HepG2 (cell line): ENCODE measurements around the gene CHN2. TPM values are rescaled to one million over a fixed set of nuclear protein-coding genes. Genes with fewer than 3 reads are reported as not detected.

ENCODE experiments used
- BORCS8-MEF2B ChIP-seq: sonication (generic); formaldehyde crosslinking; IDR thresholded peaks from 2 replicates; pipeline ENCODE4 v1.8.0; 2022; ENCODE audit warnings: mild to moderate bottlenecking, missing genetic modification reagents
- CEBPG ChIP-seq: IDR thresholded peaks from 2 replicates; pipeline ENCODE4 v1.6.1; 2016
- HOXA5 ChIP-seq: sonication (generic); formaldehyde crosslinking; IDR thresholded peaks from 2 replicates; pipeline ENCODE4 v1.4.0; 2020; ENCODE audit warnings: missing genetic modification reagents
- HOXA7 ChIP-seq: sonication (generic); formaldehyde crosslinking; IDR thresholded peaks from 2 replicates; pipeline ENCODE4 v1.8.1; 2022; ENCODE audit warnings: mild to moderate bottlenecking, missing genetic modification reagents, moderate library complexity
- LCORL ChIP-seq, 2 experiments: fragments of 450-650 bp in 1 of 2; sonication (generic) in 1 of 2; formaldehyde crosslinking in 1 of 2; IDR thresholded peaks; 2 replicates each; pipeline versions ENCODE4 v1.5.0 to v1.6.1; 2017 to 2020; ENCODE audit warnings: antibody characterized with exemption in 1 of 2, missing genetic modification reagents in 1 of 2
- MED1 ChIP-seq: sonication (generic); formaldehyde crosslinking; IDR thresholded peaks from 2 replicates; pipeline ENCODE4 v1.4.0; 2020; ENCODE audit warnings: missing genetic modification reagents
- SIX4 ChIP-seq: sonication (generic); formaldehyde crosslinking; IDR thresholded peaks from 2 replicates; pipeline ENCODE4 v1.4.0; 2020; ENCODE audit warnings: missing genetic modification reagents
- SPEN ChIP-seq: sonication (generic); formaldehyde crosslinking; IDR thresholded peaks from 2 replicates; pipeline ENCODE4 v1.5.1; 2020; ENCODE audit warnings: low read depth, mild to moderate bottlenecking, missing genetic modification reagents
- ZNF24 ChIP-seq: fragments of 450-650 bp; IDR thresholded peaks from 2 replicates; pipeline ENCODE4 v1.6.1; 2017; ENCODE audit warnings: antibody characterized with exemption, mild to moderate bottlenecking
- ZNF274 ChIP-seq: sonication (generic); formaldehyde crosslinking; IDR thresholded peaks from 2 replicates; pipeline ENCODE4 v1.5.1; 2020; ENCODE audit warnings: mild to moderate bottlenecking, missing genetic modification reagents
- ZNF333 ChIP-seq: sonication (generic); formaldehyde crosslinking; IDR thresholded peaks from 2 replicates; pipeline ENCODE4 v1.4.0; 2020; ENCODE audit warnings: mild to moderate bottlenecking, missing genetic modification reagents, borderline replicate concordance
- ZNF552 ChIP-seq: sonication (generic); formaldehyde crosslinking; IDR thresholded peaks from 2 replicates; pipeline ENCODE4 v1.9.0; 2022; ENCODE audit warnings: missing genetic modification reagents, mild to moderate bottlenecking, borderline replicate concordance
- ZNF556 ChIP-seq: sonication (generic); formaldehyde crosslinking; IDR thresholded peaks from 2 replicates; pipeline ENCODE4 v1.4.0; 2020; ENCODE audit warnings: mild to moderate bottlenecking, missing genetic modification reagents, borderline replicate concordance
- ZNF746 ChIP-seq: sonication (generic); formaldehyde crosslinking; IDR thresholded peaks from 2 replicates; pipeline ENCODE4 v1.8.0; 2022; ENCODE audit warnings: mild to moderate bottlenecking, missing genetic modification reagents
- ZNF777 ChIP-seq: sonication (generic); formaldehyde crosslinking; IDR thresholded peaks from 2 replicates; pipeline ENCODE4 v1.4.0; 2020; ENCODE audit warnings: missing genetic modification reagents
- ZNF850 ChIP-seq: sonication (generic); formaldehyde crosslinking; conservative IDR thresholded peaks from 2 replicates; pipeline ENCODE4 v1.9.0; 2021; ENCODE audit warnings: mild to moderate bottlenecking, missing genetic modification reagents
- polyA plus RNA-seq, 8 experiments: library from polyadenylated mRNA; depleted of rRNA in 3 of 8; stranded (reverse) in 7 of 8; unstranded in 1 of 8; fragments of >200 nt; fragmentation: Illumina TruSeq in 4 of 8; extraction: Trizol in 4 of 8; gene quantifications; 2 replicates each; pipeline versions ENCODE4 v1.2.1 to v1.2.3, GENCODE V29; 2011 to 2016; ENCODE audit warnings: low read depth in 4 of 8, missing spikeins in 1 of 8, mixed read lengths in 1 of 8; ENCODE audit not compliant: insufficient read depth in 1 of 8
- total RNA-seq, 5 experiments: library from RNA; depleted of rRNA; stranded (reverse); fragments of >200 nt; fragmentation: Illumina TruSeq; extraction: Trizol; gene quantifications; 2 replicates each; pipeline ENCODE4 v1.2.3, GENCODE V29; 2016; ENCODE audit warnings: low read depth in 1 of 5
- TF ChIP-seq, protein P1 (sequence below): sonication (generic); formaldehyde crosslinking; IDR thresholded peaks from 2 replicates; pipeline ENCODE4 v1.9.0; 2021; ENCODE audit warnings: mild to moderate bottlenecking, missing genetic modification reagents
- TF ChIP-seq, protein P2 (sequence below): sonication (generic); IDR thresholded peaks from 2 replicates; pipeline ENCODE4 v1.6.1; 2016; ENCODE audit warnings: low read depth, borderline replicate concordance
- TF ChIP-seq, protein P3 (sequence below): sonication (generic); formaldehyde crosslinking; IDR thresholded peaks from 2 replicates; pipeline ENCODE4 v1.8.0; 2023; ENCODE audit warnings: mild to moderate bottlenecking, missing genetic modification reagents
- TF ChIP-seq, protein P4 (sequence below): sonication (generic); formaldehyde crosslinking; IDR thresholded peaks from 2 replicates; pipeline ENCODE4 v1.8.1; 2022; ENCODE audit warnings: mild to moderate bottlenecking, missing genetic modification reagents

The CHN2 gene
- total and polyA plus RNA-seq, 2 of the 13 experiments (the other 11 are each of a cell fraction or from before 2014, with no cell fraction given) = 23.5 to 30.5 TPM

DNA sequence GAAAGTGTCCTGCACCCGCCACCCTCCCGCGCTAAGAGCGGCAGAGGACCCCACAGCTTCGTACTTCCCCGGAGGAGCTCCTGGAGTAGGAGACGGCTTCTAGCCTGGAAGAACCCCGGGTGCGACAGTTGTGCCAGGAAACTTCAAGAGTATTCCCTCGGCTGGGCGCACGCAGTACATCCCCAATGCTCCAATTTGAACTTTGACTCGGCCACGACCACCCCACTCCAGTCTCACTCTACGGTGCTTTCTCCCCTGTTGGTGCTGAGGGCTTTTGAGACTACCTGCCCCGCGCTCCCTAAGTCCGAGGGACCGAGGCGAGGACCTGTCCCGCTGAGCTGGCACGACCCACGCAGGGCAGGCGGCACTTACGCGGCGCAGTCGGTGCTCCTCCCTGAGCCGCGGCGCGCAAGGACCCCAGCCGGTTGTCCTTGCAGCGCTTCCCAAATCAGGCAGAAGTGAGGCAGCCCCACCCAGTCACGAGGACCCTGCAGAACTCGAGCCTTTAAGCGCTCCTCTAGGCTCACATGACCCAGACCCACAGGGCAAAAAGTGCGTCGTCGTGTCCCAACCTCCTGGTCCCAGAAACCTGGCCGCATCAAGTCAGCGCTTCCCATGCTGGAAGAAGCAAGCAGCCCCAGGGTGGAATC lies 48.4 kb upstream of the CHN2 start, which contains the start of gene CPVL (continued):
- TF ChIP-seq, protein P1, sequence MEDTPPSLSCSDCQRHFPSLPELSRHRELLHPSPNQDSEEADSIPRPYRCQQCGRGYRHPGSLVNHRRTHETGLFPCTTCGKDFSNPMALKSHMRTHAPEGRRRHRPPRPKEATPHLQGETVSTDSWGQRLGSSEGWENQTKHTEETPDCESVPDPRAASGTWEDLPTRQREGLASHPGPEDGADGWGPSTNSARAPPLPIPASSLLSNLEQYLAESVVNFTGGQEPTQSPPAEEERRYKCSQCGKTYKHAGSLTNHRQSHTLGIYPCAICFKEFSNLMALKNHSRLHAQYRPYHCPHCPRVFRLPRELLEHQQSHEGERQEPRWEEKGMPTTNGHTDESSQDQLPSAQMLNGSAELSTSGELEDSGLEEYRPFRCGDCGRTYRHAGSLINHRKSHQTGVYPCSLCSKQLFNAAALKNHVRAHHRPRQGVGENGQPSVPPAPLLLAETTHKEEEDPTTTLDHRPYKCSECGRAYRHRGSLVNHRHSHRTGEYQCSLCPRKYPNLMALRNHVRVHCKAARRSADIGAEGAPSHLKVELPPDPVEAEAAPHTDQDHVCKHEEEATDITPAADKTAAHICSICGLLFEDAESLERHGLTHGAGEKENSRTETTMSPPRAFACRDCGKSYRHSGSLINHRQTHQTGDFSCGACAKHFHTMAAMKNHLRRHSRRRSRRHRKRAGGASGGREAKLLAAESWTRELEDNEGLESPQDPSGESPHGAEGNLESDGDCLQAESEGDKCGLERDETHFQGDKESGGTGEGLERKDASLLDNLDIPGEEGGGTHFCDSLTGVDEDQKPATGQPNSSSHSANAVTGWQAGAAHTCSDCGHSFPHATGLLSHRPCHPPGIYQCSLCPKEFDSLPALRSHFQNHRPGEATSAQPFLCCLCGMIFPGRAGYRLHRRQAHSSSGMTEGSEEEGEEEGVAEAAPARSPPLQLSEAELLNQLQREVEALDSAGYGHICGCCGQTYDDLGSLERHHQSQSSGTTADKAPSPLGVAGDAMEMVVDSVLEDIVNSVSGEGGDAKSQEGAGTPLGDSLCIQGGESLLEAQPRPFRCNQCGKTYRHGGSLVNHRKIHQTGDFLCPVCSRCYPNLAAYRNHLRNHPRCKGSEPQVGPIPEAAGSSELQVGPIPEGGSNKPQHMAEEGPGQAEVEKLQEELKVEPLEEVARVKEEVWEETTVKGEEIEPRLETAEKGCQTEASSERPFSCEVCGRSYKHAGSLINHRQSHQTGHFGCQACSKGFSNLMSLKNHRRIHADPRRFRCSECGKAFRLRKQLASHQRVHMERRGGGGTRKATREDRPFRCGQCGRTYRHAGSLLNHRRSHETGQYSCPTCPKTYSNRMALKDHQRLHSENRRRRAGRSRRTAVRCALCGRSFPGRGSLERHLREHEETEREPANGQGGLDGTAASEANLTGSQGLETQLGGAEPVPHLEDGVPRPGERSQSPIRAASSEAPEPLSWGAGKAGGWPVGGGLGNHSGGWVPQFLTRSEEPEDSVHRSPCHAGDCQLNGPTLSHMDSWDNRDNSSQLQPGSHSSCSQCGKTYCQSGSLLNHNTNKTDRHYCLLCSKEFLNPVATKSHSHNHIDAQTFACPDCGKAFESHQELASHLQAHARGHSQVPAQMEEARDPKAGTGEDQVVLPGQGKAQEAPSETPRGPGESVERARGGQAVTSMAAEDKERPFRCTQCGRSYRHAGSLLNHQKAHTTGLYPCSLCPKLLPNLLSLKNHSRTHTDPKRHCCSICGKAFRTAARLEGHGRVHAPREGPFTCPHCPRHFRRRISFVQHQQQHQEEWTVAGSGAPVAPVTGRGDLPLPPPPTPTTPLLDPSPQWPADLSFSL (CRISPR knock-in tag) = peak; percentile 65; the same call in 1 of the 2 replicates
- TF ChIP-seq HOXA7 (CRISPR knock-in tag) = no peak
- no peak for TF ChIP-seq ZNF556 (CRISPR knock-in tag)
- TF ChIP-seq ZNF850 (CRISPR knock-in tag) = no peak
- no peak for TF ChIP-seq ZNF746 (CRISPR knock-in tag)
- TF ChIP-seq BORCS8-MEF2B (CRISPR knock-in tag) = peak; percentile 76
- TF ChIP-seq, protein P2, sequence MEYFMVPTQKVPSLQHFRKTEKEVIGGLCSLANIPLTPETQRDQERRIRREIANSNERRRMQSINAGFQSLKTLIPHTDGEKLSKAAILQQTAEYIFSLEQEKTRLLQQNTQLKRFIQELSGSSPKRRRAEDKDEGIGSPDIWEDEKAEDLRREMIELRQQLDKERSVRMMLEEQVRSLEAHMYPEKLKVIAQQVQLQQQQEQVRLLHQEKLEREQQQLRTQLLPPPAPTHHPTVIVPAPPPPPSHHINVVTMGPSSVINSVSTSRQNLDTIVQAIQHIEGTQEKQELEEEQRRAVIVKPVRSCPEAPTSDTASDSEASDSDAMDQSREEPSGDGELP = no peak
- TF ChIP-seq, protein P3, sequence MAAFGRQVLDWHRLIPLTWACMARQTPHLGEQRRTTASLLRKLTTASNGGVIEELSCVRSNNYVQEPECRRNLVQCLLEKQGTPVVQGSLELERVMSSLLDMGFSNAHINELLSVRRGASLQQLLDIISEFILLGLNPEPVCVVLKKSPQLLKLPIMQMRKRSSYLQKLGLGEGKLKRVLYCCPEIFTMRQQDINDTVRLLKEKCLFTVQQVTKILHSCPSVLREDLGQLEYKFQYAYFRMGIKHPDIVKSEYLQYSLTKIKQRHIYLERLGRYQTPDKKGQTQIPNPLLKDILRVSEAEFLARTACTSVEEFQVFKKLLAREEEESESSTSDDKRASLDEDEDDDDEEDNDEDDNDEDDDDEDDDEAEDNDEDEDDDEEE = peak; percentile 76
- TF ChIP-seq ZNF274 (CRISPR knock-in tag) = no peak
- TF ChIP-seq HOXA5 (CRISPR knock-in tag) = no peak
- TF ChIP-seq ZNF777 = no peak
- TF ChIP-seq LCORL (IDR thresholded peaks at IDR 0.05) = no peak
- TF ChIP-seq LCORL (CRISPR knock-in tag; IDR thresholded peaks at IDR 0.05) = 0 out of 2 replicates have a peak, but pooled peaks have one; percentile 17
- TF ChIP-seq CEBPG (CRISPR knock-in tag) = no peak
- TF ChIP-seq ZNF24 = no peak
- TF ChIP-seq SPEN (CRISPR knock-in tag) = peak; percentile 46
- TF ChIP-seq ZNF333 (CRISPR knock-in tag) = no peak
- no peak for TF ChIP-seq SIX4 (CRISPR knock-in tag)
- TF ChIP-seq, protein P4, sequence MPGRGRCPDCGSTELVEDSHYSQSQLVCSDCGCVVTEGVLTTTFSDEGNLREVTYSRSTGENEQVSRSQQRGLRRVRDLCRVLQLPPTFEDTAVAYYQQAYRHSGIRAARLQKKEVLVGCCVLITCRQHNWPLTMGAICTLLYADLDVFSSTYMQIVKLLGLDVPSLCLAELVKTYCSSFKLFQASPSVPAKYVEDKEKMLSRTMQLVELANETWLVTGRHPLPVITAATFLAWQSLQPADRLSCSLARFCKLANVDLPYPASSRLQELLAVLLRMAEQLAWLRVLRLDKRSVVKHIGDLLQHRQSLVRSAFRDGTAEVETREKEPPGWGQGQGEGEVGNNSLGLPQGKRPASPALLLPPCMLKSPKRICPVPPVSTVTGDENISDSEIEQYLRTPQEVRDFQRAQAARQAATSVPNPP (CRISPR knock-in tag) = no peak
- 0 out of 2 replicates have a peak, but pooled peaks have one; percentile 34 for TF ChIP-seq MED1 (CRISPR knock-in tag)
- TF ChIP-seq ZNF552 = peak; percentile 86; the same call in 1 of the 2 replicates
